Activated naive CD4-positive, alpha-beta T cell treated with anti-CD3 and anti-CD28 coated beads, Interleukin-2, amount 50 U/mL, for 24 hours (primary cell): ENCODE results near the gene ADAMTS3.

ENCODE experiments used
- H3K27ac Mint-ChIP-seq: one replicate; pipeline ENCODE4 v1.8.0; 2021; ENCODE audit warnings: mild to moderate bottlenecking, mixed read lengths
- H3K27me3 Mint-ChIP-seq: one replicate; pipeline ENCODE4 v1.8.0; 2021; ENCODE audit warnings: mixed read lengths
- H3K36me3 Mint-ChIP-seq: one replicate; pipeline ENCODE4 v1.8.0; 2021; ENCODE audit warnings: mixed read lengths
- H3K4me1 Mint-ChIP-seq: one replicate; pipeline ENCODE4 v1.8.0; 2021; ENCODE audit warnings: mixed read lengths
- H3K4me3 Mint-ChIP-seq: one replicate; pipeline ENCODE4 v1.8.0; 2021; ENCODE audit warnings: mild to moderate bottlenecking, mixed read lengths
- H3K9me3 Mint-ChIP-seq: one replicate; pipeline ENCODE4 v1.8.0; 2021; ENCODE audit warnings: mixed read lengths

Gene ADAMTS3

DNA sequence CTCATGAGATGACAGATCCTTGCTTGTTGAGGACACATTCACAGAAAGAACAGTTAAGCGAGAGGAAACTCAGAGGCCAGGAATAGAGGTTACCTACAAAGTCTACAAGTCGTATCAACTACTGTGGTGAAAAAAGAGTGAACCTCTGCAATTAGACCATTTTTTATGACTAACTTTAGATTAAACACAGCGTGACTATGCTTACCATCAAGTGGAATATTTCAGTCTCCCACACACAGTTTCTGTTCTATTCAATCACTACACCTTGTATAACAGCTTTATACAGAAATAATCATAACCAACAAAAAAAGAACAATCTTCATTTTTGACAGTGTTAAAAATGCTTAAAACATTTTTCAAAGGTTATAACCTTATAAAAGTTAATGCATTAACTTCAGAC, 46.6 kb downstream of the ADAMTS3 start:
- no peaks in the 10 kb centered on the region for H3K9me3 Mint-ChIP-seq
- H3K4me1 Mint-ChIP-seq, result no peaks in the 10 kb centered on the region
- H3K36me3 Mint-ChIP-seq, result no peaks in the 10 kb centered on the region
- H3K4me3 Mint-ChIP-seq, result no peak overlapping the region
- H3K27me3 Mint-ChIP-seq, result peaks cover 2% of the 10 kb centered on the region
- peak overlapping the region; percentile 5 for H3K27ac Mint-ChIP-seq

DNA sequence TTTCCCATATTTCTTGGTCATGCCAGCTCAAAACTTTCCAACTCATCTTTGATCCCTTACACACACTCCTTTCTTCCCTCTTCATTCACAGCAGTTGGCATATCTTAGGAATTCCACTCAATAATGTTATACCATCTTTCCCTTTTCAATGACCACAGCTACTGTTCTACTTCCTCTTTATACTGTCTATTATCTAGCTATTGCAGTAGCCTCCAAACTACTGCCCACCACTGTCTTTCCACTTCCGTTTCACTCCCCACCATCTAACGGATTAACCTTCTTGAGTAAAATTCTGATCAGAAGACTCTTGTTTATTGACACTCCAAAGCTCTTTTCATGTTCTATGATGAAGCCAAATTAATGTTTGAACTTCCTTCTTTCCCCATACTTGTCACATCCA, 55.8 kb downstream of the ADAMTS3 start:
- H3K4me3 Mint-ChIP-seq, result no peak overlapping the region
- no peaks in the 10 kb centered on the region for H3K4me1 Mint-ChIP-seq
- H3K27me3 Mint-ChIP-seq, result no peaks in the 10 kb centered on the region
- H3K36me3 Mint-ChIP-seq, result no peaks in the 10 kb centered on the region
- peaks cover 8% of the 10 kb centered on the region for H3K9me3 Mint-ChIP-seq
- no peak overlapping the region for H3K27ac Mint-ChIP-seq

- no peaks in the 10 kb centered on the region for H3K36me3 Mint-ChIP-seq
These were observed 61.1 kb downstream of the ADAMTS3 start for GRCh38 chr4:72507860-72508419.

DNA sequence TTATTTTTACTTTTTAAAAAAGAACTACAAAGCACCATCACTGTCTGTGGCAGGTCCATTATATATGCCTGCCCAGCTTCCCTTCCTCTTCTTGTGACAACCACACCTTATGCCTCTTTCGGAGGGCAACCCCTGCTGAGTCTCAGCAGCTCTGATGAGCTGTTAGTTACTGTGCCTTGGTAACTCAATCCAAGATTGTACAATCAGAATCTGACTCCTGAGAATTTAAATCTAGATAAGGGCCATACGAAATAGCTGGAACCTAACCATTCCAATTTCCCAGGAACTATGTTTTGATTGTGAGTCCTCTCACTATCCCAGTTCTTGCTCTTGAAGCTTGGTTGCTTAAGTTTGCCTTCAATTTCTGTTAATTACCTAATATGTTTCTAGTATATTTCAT, 61.9 kb downstream of the ADAMTS3 start:
- Mint-ChIP-seq H3K27ac (no peak overlapping the region), H3K36me3 (no peaks in the 10 kb centered on the region), H3K4me3 (no peak overlapping the region), H3K9me3 (peaks cover 13% of the 10 kb centered on the region), H3K27me3 (peaks cover 4% of the 10 kb centered on the region), H3K4me1 (no peaks in the 10 kb centered on the region)

More at GRCh38 chr4:72507860-72508419, 61.1 kb downstream of the ADAMTS3 start:
- Mint-ChIP-seq H3K4me3 (no peak overlapping the region), H3K4me1 (no peaks in the 10 kb centered on the region), H3K27ac (no peak overlapping the region), H3K27me3 (peaks cover 4% of the 10 kb centered on the region), H3K9me3 (peaks cover 13% of the 10 kb centered on the region)

- Mint-ChIP-seq H3K4me1 (no peaks in the 10 kb centered on the region), H3K27ac (no peak overlapping the region), H3K27me3 (peaks cover 4% of the 10 kb centered on the region)
These were observed 63.7 kb downstream of the ADAMTS3 start for GRCh38 chr4:72505314-72505744.

GRCh38 chr4:72500214-72500613, 68.8 kb downstream of the ADAMTS3 start:
- H3K27me3 Mint-ChIP-seq, result peaks cover 4% of the 10 kb centered on the region
- peaks cover 13% of the 10 kb centered on the region for H3K9me3 Mint-ChIP-seq
- H3K4me1 Mint-ChIP-seq, result no peaks in the 10 kb centered on the region
- H3K36me3 Mint-ChIP-seq, result no peaks in the 10 kb centered on the region
- H3K4me3 Mint-ChIP-seq, result no peak overlapping the region
- H3K27ac Mint-ChIP-seq, result no peak overlapping the region

More at GRCh38 chr4:72505314-72505744, 63.7 kb downstream of the ADAMTS3 start:
- H3K4me3 Mint-ChIP-seq, result no peak overlapping the region
- no peaks in the 10 kb centered on the region for H3K36me3 Mint-ChIP-seq
- peaks cover 5% of the 10 kb centered on the region for H3K9me3 Mint-ChIP-seq

DNA sequence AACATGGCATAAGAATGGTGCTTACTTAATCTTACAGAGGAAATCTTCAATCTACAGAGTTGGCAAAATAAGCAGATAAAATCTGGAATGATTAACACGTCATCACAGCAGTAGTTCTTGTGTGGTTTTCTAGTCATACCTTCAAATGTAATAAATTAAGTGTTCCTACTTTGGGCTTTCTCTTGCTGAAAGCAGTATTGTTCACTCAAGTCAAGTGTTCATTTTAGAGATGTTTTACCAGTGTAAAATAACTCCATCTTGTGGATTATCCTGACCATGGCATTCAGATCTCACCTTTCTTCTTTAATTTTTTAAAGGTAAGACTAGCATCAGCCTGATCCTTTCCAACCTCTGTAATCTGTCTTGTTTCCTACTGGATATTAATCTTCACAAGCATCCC, 72.9 kb downstream of the ADAMTS3 start:
- H3K4me1 Mint-ChIP-seq, result no peaks in the 10 kb centered on the region
- no peak overlapping the region for H3K4me3 Mint-ChIP-seq
- H3K9me3 Mint-ChIP-seq, result peaks cover 15% of the 10 kb centered on the region
- H3K27ac Mint-ChIP-seq, result no peak overlapping the region
- H3K36me3 Mint-ChIP-seq, result no peaks in the 10 kb centered on the region
- H3K27me3 Mint-ChIP-seq, result peaks cover 2% of the 10 kb centered on the region

DNA sequence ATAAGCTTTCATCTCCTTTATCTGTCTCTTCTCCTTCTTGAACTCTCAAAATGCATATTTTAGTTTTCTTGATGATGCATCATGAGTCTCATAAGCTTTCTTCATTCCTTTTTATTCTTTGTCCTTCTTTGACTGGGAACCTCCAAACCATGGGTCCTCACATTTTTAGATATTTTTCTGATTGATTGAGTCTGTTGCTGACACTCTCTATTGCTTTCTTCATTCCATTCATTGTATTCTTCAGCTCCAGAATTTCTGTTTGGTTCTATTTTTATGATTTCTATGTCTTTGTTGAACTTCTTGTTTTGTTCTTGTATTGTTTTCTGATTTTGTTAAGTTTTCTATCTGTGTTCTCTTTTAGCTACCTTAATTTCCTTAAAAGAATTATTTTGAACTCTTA, 74.9 kb downstream of the ADAMTS3 start:
- no peak overlapping the region for H3K27ac Mint-ChIP-seq
- peaks cover 15% of the 10 kb centered on the region for H3K9me3 Mint-ChIP-seq
- peaks cover 2% of the 10 kb centered on the region for H3K27me3 Mint-ChIP-seq
- H3K4me3 Mint-ChIP-seq, result no peak overlapping the region
- no peaks in the 10 kb centered on the region for H3K36me3 Mint-ChIP-seq
- no peaks in the 10 kb centered on the region for H3K4me1 Mint-ChIP-seq

- Mint-ChIP-seq H3K4me3 (no peak overlapping the region), H3K9me3 (peaks cover 4% of the 10 kb centered on the region), H3K27ac (no peak overlapping the region), H3K27me3 (no peaks in the 10 kb centered on the region), H3K4me1 (no peaks in the 10 kb centered on the region), H3K36me3 (no peaks in the 10 kb centered on the region)
These were observed 79.8 kb downstream of the ADAMTS3 start for GRCh38 chr4:72489267-72489666.

- Mint-ChIP-seq H3K27ac (no peak overlapping the region), H3K4me1 (no peaks in the 10 kb centered on the region), H3K4me3 (no peak overlapping the region), H3K36me3 (no peaks in the 10 kb centered on the region), H3K9me3 (no peaks in the 10 kb centered on the region), H3K27me3 (no peaks in the 10 kb centered on the region)
These were observed 82.0 kb downstream of the ADAMTS3 start for GRCh38 chr4:72486991-72487390.

- no peak overlapping the region for H3K4me3 Mint-ChIP-seq
- H3K9me3 Mint-ChIP-seq, result no peaks in the 10 kb centered on the region
- no peak overlapping the region for H3K27ac Mint-ChIP-seq
- H3K27me3 Mint-ChIP-seq, result no peaks in the 10 kb centered on the region
- H3K4me1 Mint-ChIP-seq, result no peaks in the 10 kb centered on the region
- no peaks in the 10 kb centered on the region for H3K36me3 Mint-ChIP-seq
These were observed 84.0 kb downstream of the ADAMTS3 start for GRCh38 chr4:72484981-72485380.

DNA sequence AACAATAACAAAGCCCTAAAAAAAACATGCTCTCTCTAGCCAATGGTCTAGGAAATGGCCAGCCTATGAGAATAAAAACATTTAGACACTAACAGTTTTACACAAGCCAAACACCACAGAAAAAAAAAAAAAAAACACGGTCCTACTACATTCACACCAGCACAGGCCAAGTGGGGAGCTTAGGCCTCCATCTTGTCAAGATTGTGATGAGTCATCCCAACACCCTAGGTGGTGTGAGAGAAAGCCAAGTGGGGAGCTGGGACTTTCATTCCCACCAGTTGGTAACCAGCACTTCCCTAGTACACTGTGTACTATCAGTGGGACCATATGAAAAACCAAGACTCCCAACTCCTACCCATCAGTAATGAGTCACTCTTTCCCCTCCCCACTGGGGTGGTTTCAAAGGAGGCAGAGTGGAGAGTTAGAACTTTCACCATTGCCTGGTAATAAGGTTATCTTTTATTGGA, 95.6 kb downstream of the ADAMTS3 start:
- Mint-ChIP-seq H3K36me3 (no peaks in the 10 kb centered on the region), H3K9me3 (peaks cover 21% of the 10 kb centered on the region), H3K27ac (no peak overlapping the region), H3K4me1 (no peaks in the 10 kb centered on the region), H3K27me3 (peaks cover 2% of the 10 kb centered on the region), H3K4me3 (no peak overlapping the region)

DNA sequence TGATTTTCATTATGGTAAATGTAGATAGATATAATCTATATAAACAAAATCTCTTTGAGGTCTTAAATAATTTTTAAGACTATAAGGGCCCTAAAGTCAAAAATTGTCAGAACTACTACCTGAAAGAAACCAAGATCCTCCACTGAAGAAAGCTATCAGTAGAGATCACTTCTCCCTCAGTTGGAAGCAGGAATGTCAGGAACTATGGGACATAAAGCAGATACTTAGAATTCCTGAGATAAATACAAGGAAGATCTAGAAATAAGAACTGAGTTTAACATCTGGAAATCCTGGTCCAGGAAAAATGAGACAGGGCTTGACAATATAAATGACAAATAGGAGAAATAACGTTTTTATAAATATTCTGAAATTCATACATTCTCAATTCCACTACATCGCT, 97.2 kb downstream of the ADAMTS3 start:
- no peak overlapping the region for H3K4me3 Mint-ChIP-seq
- no peaks in the 10 kb centered on the region for H3K36me3 Mint-ChIP-seq
- peaks cover 2% of the 10 kb centered on the region for H3K27me3 Mint-ChIP-seq
- no peak overlapping the region for H3K27ac Mint-ChIP-seq
- peaks cover 21% of the 10 kb centered on the region for H3K9me3 Mint-ChIP-seq
- H3K4me1 Mint-ChIP-seq, result no peaks in the 10 kb centered on the region

GRCh38 chr4:72468904-72469502, 100.0 kb downstream of the ADAMTS3 start:
- Mint-ChIP-seq H3K4me1 (no peaks in the 10 kb centered on the region), H3K27ac (no peak overlapping the region), H3K4me3 (no peak overlapping the region), H3K27me3 (peaks cover 2% of the 10 kb centered on the region), H3K36me3 (no peaks in the 10 kb centered on the region), H3K9me3 (peaks cover 10% of the 10 kb centered on the region)

- no peaks in the 10 kb centered on the region for H3K36me3 Mint-ChIP-seq
- no peaks in the 10 kb centered on the region for H3K4me1 Mint-ChIP-seq
- H3K9me3 Mint-ChIP-seq, result no peaks in the 10 kb centered on the region
- H3K27ac Mint-ChIP-seq, result no peak overlapping the region
- H3K27me3 Mint-ChIP-seq, result peaks cover 2% of the 10 kb centered on the region
- no peak overlapping the region for H3K4me3 Mint-ChIP-seq
These were observed 101.4 kb downstream of the ADAMTS3 start for GRCh38 chr4:72467633-72468032.

DNA sequence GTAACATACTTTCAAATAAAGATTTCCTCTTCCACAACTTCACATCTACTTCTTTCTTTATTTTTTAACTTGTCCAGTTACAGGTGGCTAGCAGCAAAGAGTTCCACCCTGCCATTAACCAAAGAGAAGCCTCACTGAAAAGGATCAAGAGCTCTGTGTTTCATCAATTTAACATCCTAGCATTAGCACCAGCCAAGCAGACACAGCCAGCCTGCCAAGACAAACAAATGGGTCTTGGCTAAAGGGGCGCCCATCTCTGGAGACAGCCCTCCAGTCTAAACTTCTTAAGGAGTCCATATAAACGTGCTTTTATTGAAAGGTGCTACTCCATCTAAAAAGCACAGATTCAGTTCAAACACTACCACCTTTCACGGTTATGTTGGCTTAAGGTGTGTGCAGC, 105.3 kb downstream of the ADAMTS3 start:
- H3K27me3 Mint-ChIP-seq, result no peaks in the 10 kb centered on the region
- H3K4me3 Mint-ChIP-seq, result no peak overlapping the region
- no peaks in the 10 kb centered on the region for H3K36me3 Mint-ChIP-seq
- H3K9me3 Mint-ChIP-seq, result no peaks in the 10 kb centered on the region
- H3K27ac Mint-ChIP-seq, result no peak overlapping the region
- no peaks in the 10 kb centered on the region for H3K4me1 Mint-ChIP-seq

DNA sequence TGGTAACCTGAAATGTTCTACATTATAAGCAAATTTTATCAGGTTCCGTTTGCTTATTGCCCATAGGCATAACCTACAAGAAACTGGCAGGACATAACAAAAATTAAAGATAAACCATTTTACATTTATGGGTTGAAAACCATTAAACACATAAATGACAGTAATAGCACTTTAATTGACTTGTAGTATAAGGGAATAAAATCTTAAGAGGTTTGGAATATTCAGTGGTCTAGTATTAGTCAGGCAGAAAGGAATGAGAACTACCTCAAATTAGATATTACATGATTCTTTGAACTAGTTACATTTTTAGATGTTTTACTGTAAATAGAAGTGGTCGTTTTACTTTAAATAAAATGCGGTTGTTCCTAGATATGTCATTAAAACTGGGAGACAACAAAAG, 111.9 kb downstream of the ADAMTS3 start:
- Mint-ChIP-seq H3K27ac (no peak overlapping the region), H3K4me1 (no peaks in the 10 kb centered on the region), H3K27me3 (no peaks in the 10 kb centered on the region), H3K4me3 (no peak overlapping the region), H3K9me3 (no peaks in the 10 kb centered on the region), H3K36me3 (no peaks in the 10 kb centered on the region)
